NCI-H524 treated with DMSO at 0.1 percent for 48 hours (cell line): ENCODE data around the gene ZNF407.

Source experiments
- DNase-seq: peaks from one replicate; lab custom pipeline; 2025; lab: John Stamatoyannopoulos, UW

ZNF407 gene

GRCh38 chr18:74579496-74580065 lies 18.1 kb upstream of the ZNF407 start:
- DNase-seq = no peak

- no peak for DNase-seq
Observed at GRCh38 chr18:74582642-74583041, 15.0 kb upstream of the ZNF407 start.

DNA sequence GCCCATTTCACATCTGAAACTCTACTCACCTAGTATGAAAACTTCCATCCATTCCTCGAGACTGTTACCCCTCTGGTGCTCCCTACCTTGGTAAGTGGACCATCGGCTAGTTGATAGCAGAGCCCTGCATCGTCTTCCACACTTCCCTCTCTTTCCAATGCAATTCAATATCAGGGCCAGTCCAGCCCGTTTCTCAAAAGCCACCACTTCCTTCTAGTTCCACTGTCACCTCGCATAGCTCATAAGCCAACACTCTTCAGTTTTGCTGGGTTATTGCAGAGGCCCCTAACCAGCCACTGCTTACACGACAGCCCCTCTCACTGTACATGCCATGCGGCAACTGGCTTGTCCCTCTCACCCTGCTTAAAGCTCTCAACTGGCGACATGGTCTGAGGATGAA lies 10.2 kb upstream of the ZNF407 start:
- no peak for DNase-seq

DNA sequence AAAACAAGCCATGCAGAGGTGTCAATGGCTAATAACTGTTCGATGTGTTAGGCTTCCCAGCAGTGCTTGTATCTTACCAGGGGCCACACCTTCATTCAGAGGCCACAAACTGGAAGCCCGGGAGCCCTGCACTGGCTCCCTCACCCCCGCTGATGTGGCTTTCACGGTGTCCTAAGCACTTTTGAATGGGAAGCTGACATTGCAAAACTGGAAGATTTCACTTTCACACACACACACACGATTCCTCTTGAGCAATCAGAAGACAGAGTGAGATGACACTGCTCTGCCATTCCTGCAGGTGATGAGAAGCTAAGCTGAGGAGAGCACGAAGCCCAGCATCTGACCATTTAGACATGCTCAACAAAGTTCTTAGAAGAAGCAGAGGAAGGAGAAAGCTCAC lies 8.6 kb upstream of the ZNF407 start:
- no peak for DNase-seq

GRCh38 chr18:74589811-74590210 lies 7.9 kb upstream of the ZNF407 start:
- DNase-seq = no peak

- DNase-seq = no peak
Observed at GRCh38 chr18:74590671-74591070, 7.0 kb upstream of the ZNF407 start.

DNA sequence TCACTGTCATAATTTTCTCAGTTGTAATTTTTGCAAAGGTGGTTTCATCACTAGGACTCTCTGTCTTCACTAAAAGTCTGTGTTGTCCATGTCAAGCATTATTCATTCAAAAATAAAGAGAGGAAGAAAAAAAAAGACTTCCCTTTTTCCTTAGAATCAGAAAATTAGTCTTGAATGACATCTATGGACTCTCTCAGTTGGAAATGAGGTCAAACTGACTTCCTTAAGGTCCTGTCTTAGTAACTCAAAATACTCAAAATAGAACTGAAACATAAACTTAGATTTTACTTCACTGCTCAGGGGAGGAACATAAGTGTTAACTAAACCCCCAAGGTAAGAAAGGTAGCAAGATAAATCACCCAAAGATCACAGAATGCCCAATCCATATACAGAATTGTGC lies 2.2 kb upstream of the ZNF407 start:
- DNase-seq = no peak

GRCh38 chr18:74597034-74597661 lies 522 bp upstream of the ZNF407 start:
- no peak for DNase-seq

GRCh38 chr18:74598350-74599001 lies 806 bp downstream of the ZNF407 start:
- DNase-seq = peak; percentile 3

DNA sequence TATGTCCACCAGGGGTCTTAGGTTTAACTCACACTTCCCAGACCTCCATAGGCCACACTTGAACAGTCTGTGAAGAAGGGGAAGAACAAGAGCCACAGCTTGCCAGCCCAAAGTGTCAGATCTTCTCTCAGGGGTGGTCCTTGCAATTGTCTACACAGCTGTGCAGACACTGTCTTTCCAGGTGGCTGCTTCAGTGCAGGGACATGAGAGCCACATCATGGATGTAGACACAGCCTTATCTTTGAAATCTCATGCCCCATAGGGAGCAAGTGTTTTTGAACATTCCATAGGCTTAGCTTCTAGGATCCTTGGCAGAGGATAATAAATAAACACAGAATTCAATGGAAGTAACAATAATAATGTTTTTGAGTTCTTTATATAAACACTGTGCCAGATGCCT lies 6.7 kb downstream of the ZNF407 start:
- no peak for DNase-seq

DNA sequence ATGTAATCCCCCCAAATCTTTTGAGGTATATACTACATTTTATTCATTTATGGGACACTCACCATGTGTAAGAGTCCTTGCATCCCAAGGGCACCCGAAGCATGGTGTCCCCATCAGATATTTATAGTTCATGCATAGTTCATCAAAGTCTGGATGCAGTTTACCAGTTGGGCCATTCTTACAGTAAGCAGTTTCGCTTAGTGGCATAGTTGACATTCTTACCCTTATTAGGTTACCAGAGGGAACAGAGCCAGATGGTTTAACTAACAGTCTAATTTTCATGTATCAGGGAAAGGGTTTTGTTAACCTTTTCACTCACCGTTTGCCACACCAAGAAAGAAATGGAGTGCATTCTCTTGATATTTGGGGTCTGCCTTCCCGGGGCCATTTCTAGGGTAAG lies 7.1 kb downstream of the ZNF407 start:
- no peak for DNase-seq

GRCh38 chr18:74608681-74609080 lies 11.0 kb downstream of the ZNF407 start:
- DNase-seq = no peak

DNA sequence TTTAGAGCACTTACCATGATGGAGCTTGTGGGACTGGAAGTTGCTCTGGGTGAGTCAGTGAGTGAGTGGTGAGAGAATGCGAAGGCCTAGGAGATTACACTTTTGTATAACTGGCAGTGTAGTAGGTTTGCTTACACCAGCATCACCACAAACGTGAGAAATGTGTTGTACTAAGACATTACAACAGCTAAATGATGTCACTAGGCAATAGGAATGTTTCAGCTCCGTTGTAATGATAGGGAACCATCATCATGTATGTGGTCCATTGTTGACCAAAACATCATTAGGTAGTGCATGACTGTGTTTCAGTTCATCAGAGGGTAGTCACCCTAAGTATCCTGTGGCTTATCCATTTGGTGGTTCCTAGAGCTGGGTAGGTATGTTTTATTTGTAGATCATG lies 11.9 kb downstream of the ZNF407 start:
- no peak for DNase-seq

DNA sequence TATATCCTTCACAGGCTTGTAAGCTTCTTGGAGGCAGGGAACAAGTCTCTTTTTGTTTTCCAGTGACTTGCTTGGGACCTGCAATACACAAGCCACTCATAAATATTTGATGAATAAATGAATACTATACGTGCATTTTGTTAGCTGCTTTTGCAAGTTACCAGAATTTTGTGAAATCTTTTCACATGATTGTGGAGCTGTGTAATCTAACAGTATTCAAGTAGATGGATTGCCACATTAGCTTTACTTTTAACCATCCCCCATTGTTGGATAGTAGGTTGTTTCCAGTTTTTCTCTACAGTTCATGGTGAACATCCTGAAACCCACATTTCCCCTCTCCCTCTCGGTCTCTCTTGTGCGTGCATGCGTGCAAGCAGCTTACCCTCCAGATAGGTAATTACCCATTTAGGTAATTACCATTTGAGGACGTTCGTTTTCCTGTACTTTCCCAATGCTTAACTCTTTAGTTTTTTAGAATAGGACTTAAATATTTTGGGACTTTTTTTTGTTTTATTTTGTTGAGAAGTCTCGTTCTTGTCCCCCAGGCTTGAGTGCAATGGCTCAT lies 12.5 kb downstream of the ZNF407 start:
- no peak for DNase-seq

DNA sequence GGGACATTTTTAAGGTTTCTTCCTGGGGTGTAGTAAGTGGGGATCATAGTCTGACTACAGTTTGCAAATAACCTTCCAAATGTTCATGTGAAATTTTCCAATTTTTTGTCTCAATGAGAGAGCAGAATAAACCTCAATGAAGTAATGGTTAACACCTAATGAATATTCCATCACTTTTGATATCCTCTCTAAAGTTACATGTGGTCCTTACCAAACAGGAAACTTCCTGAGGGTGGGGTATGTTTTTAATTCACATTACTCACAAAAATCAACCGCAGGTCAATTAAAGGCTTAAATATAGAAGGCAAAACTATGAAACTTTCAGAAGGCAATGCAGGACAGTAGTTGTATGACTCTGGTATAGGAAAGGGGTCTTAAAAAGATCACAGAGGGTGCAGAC lies 13.2 kb downstream of the ZNF407 start:
- no peak for DNase-seq

DNA sequence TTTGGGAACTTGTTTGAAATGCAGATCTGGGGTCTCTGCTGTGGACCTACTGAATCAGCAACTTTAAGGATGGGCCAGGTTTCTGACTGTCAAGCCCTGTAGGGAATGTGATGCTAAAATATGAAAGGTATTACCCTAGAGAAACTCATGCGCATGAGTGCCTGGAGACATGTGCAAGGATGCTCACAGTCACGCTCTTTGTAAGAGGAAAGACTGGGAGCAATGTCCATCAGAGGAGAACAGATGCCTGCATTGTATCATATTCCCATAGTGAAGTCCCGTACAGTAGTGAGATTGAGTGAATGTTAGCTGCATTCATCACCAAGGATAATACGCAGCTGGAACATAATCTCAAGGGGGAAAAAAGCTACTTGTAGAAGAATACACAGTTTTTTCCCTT lies 14.1 kb downstream of the ZNF407 start:
- no peak for DNase-seq

DNA sequence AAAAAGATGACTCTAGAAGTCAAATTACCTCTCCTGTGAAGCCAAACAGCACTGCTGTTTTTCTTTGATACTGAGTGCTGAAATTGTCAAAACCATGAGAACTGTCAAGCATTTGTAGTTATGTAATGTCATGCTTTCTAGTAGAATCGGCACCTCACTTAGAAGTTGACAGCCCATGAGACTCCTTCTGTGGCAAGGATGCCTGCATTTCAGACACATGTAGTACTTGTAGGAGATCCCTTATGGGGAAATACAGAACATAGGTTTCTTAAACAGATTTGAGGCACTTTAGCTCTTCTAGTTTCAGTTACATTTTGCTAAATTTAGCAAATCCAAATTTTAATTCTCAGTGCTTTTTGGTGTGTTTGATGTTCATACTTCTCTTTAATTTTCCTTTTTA lies 15.7 kb downstream of the ZNF407 start:
- no peak for DNase-seq

DNA sequence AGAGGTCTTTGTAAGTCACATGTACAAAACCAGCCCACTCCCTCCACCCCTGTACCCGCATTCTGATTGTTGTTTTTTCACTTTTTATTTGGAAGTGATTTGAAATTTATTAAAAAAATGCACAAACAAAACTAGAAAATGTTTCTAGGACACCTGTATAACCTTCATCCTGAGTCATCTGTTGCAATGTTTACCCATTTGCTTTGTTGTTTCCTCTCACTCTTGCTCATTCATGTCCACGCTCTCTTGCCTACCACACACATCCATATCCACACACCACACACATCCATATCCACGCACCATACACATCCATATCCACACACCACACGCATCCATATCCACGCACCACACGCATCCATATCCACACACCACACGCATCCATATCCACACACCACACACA lies 18.8 kb downstream of the ZNF407 start:
- no peak for DNase-seq

- no peak for DNase-seq
Observed at GRCh38 chr18:74617486-74617885, 19.8 kb downstream of the ZNF407 start.

GRCh38 chr18:74622072-74622471 lies 24.4 kb downstream of the ZNF407 start:
- no peak for DNase-seq

- no peak for DNase-seq
Observed at GRCh38 chr18:74623047-74623816, 25.6 kb downstream of the ZNF407 start.

DNA sequence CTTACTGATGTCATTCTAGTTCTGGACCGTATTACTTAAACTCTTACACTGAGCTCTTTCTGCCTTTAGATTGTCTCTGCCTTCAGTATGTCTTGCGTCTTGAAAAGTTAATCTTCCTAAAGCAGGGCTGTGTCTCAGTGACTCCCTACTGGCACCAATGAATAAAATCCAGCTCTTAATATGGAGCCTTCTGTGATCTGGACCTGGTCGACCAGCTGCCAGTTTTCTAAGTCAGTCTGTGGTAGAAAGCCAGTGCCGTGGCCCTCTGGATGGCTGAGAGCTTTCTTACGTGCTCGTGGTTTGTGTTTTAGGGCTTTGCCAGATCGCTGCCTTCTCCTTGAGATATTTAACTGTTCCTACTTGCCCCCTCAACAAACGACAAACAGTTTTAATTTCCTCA lies 26.8 kb downstream of the ZNF407 start:
- DNase-seq = no peak

DNA sequence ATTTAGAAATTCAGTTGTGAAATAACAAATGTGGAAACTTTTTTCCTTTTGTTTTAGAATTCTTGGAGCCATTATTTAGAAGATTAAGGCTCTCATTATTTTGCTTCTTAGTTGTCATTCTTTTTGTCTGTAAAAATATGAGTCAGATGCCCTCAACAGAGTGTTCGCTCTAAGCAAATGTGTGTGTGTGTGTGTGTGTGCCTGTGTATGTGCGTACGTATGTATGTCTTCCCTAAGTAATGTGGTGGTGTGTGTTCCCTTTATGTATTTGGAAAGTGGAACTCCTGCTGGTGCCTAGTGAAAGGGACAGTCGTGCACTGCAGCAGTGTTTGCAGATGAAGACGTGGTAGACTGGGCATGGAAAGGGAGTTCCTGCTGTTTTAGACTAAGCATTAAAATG lies 27.5 kb downstream of the ZNF407 start:
- no peak for DNase-seq
